Neuronal stem cell (in vitro differentiated cells): Measurements from ENCODE around the gene ITPRID1.
"Not testable (repeated sequence)": the region's sequence is repeated elsewhere in the genome, so short reads cannot be mapped to it uniquely, and the experiment has no call there.

Experiments used
- DNase-seq: peaks from one replicate; pipeline ENCODE4 v3.0.0-alpha.2; 2013; ENCODE audit warnings: low spot score
- H2AFZ ChIP-seq: one replicate; pipeline ENCODE4 v1.6.1; 2013; ENCODE audit warnings: mild to moderate bottlenecking, low read length, inconsistent platforms
- H2AK5ac ChIP-seq: 2 replicates; pipeline ENCODE4 v1.6.1; 2013; ENCODE audit warnings: low read depth, mild to moderate bottlenecking, inconsistent platforms, low read length, moderate library complexity, mixed read lengths
- H2BK120ac ChIP-seq: 2 replicates; pipeline ENCODE4 v1.6.1; 2013; ENCODE audit warnings: low read depth, mild to moderate bottlenecking, inconsistent platforms, low read length, moderate library complexity, mixed read lengths
- H2BK12ac ChIP-seq: one replicate; pipeline ENCODE4 v1.6.1; 2013; ENCODE audit warnings: low read length, inconsistent platforms
- H2BK15ac ChIP-seq: 2 replicates; pipeline ENCODE4 v1.6.1; 2013; ENCODE audit warnings: mild to moderate bottlenecking, low read length, inconsistent platforms, mixed read lengths
- H2BK5ac ChIP-seq: one replicate; pipeline ENCODE4 v1.6.1; 2013; ENCODE audit warnings: inconsistent platforms, mild to moderate bottlenecking, low read length, moderate library complexity
- H3K14ac ChIP-seq: one replicate; pipeline ENCODE4 v1.6.1; 2013; ENCODE audit warnings: low read length, inconsistent platforms
- H3K18ac ChIP-seq: 2 replicates; pipeline ENCODE4 v1.6.1; 2013; ENCODE audit warnings: low read length, inconsistent platforms
- H3K23ac ChIP-seq: 2 replicates; pipeline ENCODE4 v1.6.1; 2013; ENCODE audit warnings: low read depth, mild to moderate bottlenecking, mixed read lengths, low read length, inconsistent platforms; ENCODE audit not compliant: poor library complexity
- H3K27ac ChIP-seq: replicated peaks from 3 replicates; pipeline ENCODE4 v1.5.1; 2013; ENCODE audit warnings: low read length, inconsistent platforms
- H3K27me3 ChIP-seq, 3 experiments: 2 replicates each; pipeline ENCODE4 v1.6.1; 2013; ENCODE audit warnings: low read length in 3 of 3, mild to moderate bottlenecking in 2 of 3, inconsistent platforms in 1 of 3, low read depth in 1 of 3, mixed read lengths in 1 of 3, moderate library complexity in 1 of 3; ENCODE audit not compliant: control insufficient read depth in 3 of 3, insufficient read depth in 3 of 3
- H3K36me3 ChIP-seq, 2 donors: replicated peaks in 1 of 2; 2 replicates each; pipeline ENCODE4 v1.6.1; 2013; ENCODE audit warnings: low read length in 2 of 2; ENCODE audit not compliant: control insufficient read depth in 2 of 2, insufficient read depth in 2 of 2
- H3K4ac ChIP-seq: 2 replicates; pipeline ENCODE4 v1.6.1; 2013; ENCODE audit warnings: inconsistent platforms, mild to moderate bottlenecking, low read length, moderate library complexity
- H3K4me1 ChIP-seq, 2 donors: 1 replicate in 1 of 2; 2 replicates in 1 of 2; pipeline ENCODE4 v1.6.1; 2013; ENCODE audit warnings: low read length in 2 of 2, low read depth in 1 of 2; ENCODE audit not compliant: control insufficient read depth in 2 of 2, insufficient read depth in 1 of 2
- H3K4me2 ChIP-seq: one replicate; pipeline ENCODE4 v1.6.1; 2013; ENCODE audit warnings: mild to moderate bottlenecking, low read length, inconsistent platforms; ENCODE audit not compliant: insufficient read depth, poor library complexity, severe bottlenecking
- H3K4me3 ChIP-seq, 2 donors: 2 replicates each; pipeline ENCODE4 v1.5.1; 2013; ENCODE audit warnings: low read length in 2 of 2, mild to moderate bottlenecking in 2 of 2, inconsistent platforms in 1 of 2, moderate library complexity in 1 of 2
- H3K79me1 ChIP-seq: one replicate; pipeline ENCODE4 v1.6.1; 2013; ENCODE audit warnings: low read depth, mild to moderate bottlenecking, inconsistent platforms, low read length, moderate library complexity
- H3K9ac ChIP-seq: one replicate; pipeline ENCODE4 v1.6.1; 2013; ENCODE audit warnings: mild to moderate bottlenecking, low read depth, low read length, inconsistent platforms; ENCODE audit not compliant: poor library complexity
- H3K9me3 ChIP-seq, 2 donors: replicated peaks in 1 of 2; 2 replicates each; pipeline versions ENCODE3 to v1.6.1; 2013; ENCODE audit warnings: low read length in 2 of 2, mild to moderate bottlenecking in 2 of 2, inconsistent platforms in 1 of 2, low read depth in 1 of 2, mixed read lengths in 1 of 2, moderate library complexity in 1 of 2; ENCODE audit not compliant: control insufficient read depth in 2 of 2, insufficient read depth in 1 of 2
- H4K8ac ChIP-seq: one replicate; pipeline ENCODE4 v1.6.1; 2013; ENCODE audit warnings: low read depth, mild to moderate bottlenecking, inconsistent platforms, low read length, moderate library complexity
- H4K91ac ChIP-seq: one replicate; pipeline ENCODE4 v1.6.1; 2013; ENCODE audit warnings: low read length, low read depth, mild to moderate bottlenecking, inconsistent platforms; ENCODE audit not compliant: poor library complexity
- WGBS, 2 donors: extraction: QIAGEN DNeasy Blood & Tissue Kit; methylation state at CpG; one replicate each; pipeline ENCODE4 v1.1.7; 2013; ENCODE audit warnings: missing lambda C conversion rate in 2 of 2, mixed read lengths in 1 of 2; ENCODE audit not compliant: insufficient read length in 2 of 2, insufficient replicate concordance in 1 of 2; ENCODE audit errors: extremely low coverage in 2 of 2; 5-methylcytosine and 5-hydroxymethylcytosine counted together

ITPRID1 gene

GRCh38 chr7:31470883-31471282 is 43.0 kb upstream of the ITPRID1 start:
- not testable (repeated sequence) for H2BK5ac ChIP-seq, H3K79me1 ChIP-seq, H2BK15ac ChIP-seq, H3K23ac ChIP-seq, H3K9ac ChIP-seq, H3K4me1 ChIP-seq, H3K18ac ChIP-seq, H2AFZ ChIP-seq, H3K4me2 ChIP-seq, H2AK5ac ChIP-seq, H3K14ac ChIP-seq, H3K27me3 ChIP-seq, H4K91ac ChIP-seq, H3K4me3 ChIP-seq, H4K8ac ChIP-seq, H2BK120ac ChIP-seq, H2BK12ac ChIP-seq, H3K4ac ChIP-seq, H3K36me3 ChIP-seq, DNase-seq, H3K9me3 ChIP-seq, H3K27ac ChIP-seq
- WGBS, 2 donors = no CpG with 5 or more reads among the region's 8 CpGs

DNA sequence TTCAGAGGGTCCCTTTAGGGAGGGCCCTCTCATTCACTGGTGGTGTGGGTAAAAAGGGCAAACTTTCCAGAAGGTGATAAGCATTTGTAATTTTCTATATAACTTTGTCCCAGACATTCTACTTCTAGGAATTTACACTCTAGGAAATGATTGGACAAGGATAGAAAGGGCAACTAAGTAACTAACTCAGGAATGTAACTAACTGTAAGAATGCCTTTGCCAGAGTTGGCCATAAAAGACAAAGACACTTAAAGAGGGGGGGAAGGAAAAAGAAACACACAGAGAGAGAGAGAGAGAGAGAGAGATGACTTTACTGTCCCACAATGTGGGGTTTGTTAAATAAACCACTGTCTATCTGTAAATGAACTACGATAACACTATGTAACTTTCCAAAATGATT is 38.5 kb upstream of the ITPRID1 start:
- Histone ChIP-seq H3K36me3 (no peaks in the 10 kb centered on the region), H2BK12ac (no peak overlapping the region), H3K9ac (no peak overlapping the region), H4K8ac (no peak overlapping the region), H3K27ac (no peak overlapping the region), H2BK15ac (no peak overlapping the region), H3K14ac (no peak overlapping the region), H3K18ac (no peak overlapping the region), H3K4me3 (no peak overlapping the region), H3K4me2 (no peak overlapping the region), H3K79me1 (no peaks in the 10 kb centered on the region), H3K27me3 (no peaks in the 10 kb centered on the region), H4K91ac (no peak overlapping the region), H2AK5ac (no peak overlapping the region), H2BK5ac (no peak overlapping the region), H3K23ac (no peak overlapping the region), H2AFZ (no peak overlapping the region), H3K4ac (no peak overlapping the region), H2BK120ac (no peak overlapping the region), H3K9me3 (no peaks in the 10 kb centered on the region), H3K4me1 (peaks cover 0 to 2% of the 10 kb centered on the region in 2 donors)
- no peak for DNase-seq
- WGBS, 2 donors = no CpG with 5 or more reads among the region's 1 CpG

- H4K8ac ChIP-seq = no peak overlapping the region
- no peak overlapping the region for H3K27ac ChIP-seq
- no peak overlapping the region for H2BK12ac ChIP-seq
- H3K79me1 ChIP-seq = no peaks in the 10 kb centered on the region
- no peak overlapping the region for H2BK15ac ChIP-seq
- H3K14ac ChIP-seq = no peak overlapping the region
- no peaks in the 10 kb centered on the region for H3K27me3 ChIP-seq
- peaks cover 0 to 2% of the 10 kb centered on the region in 2 donors for H3K4me1 ChIP-seq
- no peak overlapping the region for H3K4me3 ChIP-seq
- no peak overlapping the region for H2AFZ ChIP-seq
- H2BK5ac ChIP-seq = no peak overlapping the region
- H3K18ac ChIP-seq = no peak overlapping the region
- no peak overlapping the region for H4K91ac ChIP-seq
- H3K23ac ChIP-seq = no peak overlapping the region
- WGBS, 2 donors = no CpG with 5 or more reads among the region's 7 CpGs
- H2AK5ac ChIP-seq = no peak overlapping the region
- no peak overlapping the region for H3K4ac ChIP-seq
- H3K9ac ChIP-seq = no peak overlapping the region
- H3K4me2 ChIP-seq = no peak overlapping the region
- no peaks in the 10 kb centered on the region for H3K36me3 ChIP-seq
- H2BK120ac ChIP-seq = no peak overlapping the region
- DNase-seq = no peak
- no peaks in the 10 kb centered on the region for H3K9me3 ChIP-seq
These were observed 37.7 kb upstream of the ITPRID1 start for GRCh38 chr7:31476073-31476745.

DNA sequence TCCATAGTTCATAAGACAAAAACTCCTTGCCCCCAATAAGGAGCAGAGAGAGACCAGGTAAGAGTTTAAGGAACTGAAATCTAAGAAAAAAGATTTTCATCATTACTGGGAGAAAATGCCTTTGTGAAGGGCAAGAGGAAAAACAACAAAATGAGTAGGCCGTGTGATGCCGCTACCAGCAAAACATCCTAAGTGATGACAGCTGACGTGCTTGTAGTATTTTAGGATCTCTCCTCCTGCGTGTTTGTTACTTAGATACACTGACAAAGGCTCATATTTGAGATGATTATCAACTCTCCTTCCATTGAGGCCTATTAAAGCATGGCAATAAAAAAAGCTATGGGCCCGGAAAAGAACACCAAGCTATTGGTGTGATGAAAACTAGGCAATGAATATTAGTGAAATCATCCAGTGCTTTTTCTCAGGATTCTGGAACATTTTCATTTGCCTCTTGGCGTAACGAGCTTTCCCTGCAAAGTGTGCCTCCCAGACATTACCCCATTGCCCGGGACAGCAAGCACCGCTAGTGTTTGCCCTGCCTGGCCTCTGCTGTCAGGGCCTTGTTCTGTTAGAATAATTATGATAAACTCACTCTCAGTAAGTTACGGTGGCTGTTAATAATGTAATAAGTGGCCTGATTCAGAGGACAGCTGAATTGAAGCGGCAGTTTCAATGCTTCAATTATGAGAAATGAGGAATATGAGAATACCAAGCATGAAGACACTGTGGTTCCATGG is 36.8 kb upstream of the ITPRID1 start:
- H2BK12ac ChIP-seq = no peak overlapping the region
- no peak overlapping the region for H3K27ac ChIP-seq
- no peaks in the 10 kb centered on the region for H3K36me3 ChIP-seq
- H2BK120ac ChIP-seq = no peak overlapping the region
- no peak for DNase-seq
- H3K4me3 ChIP-seq = no peak overlapping the region
- no CpG with 5 or more reads among the region's 11 CpGs for WGBS, 2 donors
- H2BK5ac ChIP-seq = no peak overlapping the region
- H3K4me2 ChIP-seq = no peak overlapping the region
- H3K18ac ChIP-seq = no peak overlapping the region
- no peak overlapping the region for H3K23ac ChIP-seq
- H3K9ac ChIP-seq = no peak overlapping the region
- no peak overlapping the region for H3K14ac ChIP-seq
- H3K27me3 ChIP-seq = no peaks in the 10 kb centered on the region
- H2BK15ac ChIP-seq = no peak overlapping the region
- no peak overlapping the region for H2AFZ ChIP-seq
- H4K8ac ChIP-seq = no peak overlapping the region
- no peak overlapping the region for H4K91ac ChIP-seq
- no peak overlapping the region for H3K4ac ChIP-seq
- H3K79me1 ChIP-seq = no peaks in the 10 kb centered on the region
- no peak overlapping the region for H2AK5ac ChIP-seq
- H3K4me1 ChIP-seq = peaks cover 0 to 2% of the 10 kb centered on the region in 2 donors
- H3K9me3 ChIP-seq = no peaks in the 10 kb centered on the region
